GM13977 (cell line): ENCODE measurements around the gene MYRIP.

Experiments used
- DNase-seq: peaks from one replicate; pipeline ENCODE4 v3.0.0; 2012; ENCODE audit warnings: low spot score
- in situ Hi-C: fragments of 300-500 bp; cut with MboI; formaldehyde crosslinking; loops from one replicate; pipeline ENCODE4 v1.12.0; 2022; ENCODE audit warnings: low sequenced_read_pairs, low pct_unique_long_range_greater_than_20kb, mixed read lengths, inconsistent platforms; ENCODE audit not compliant: unreplicated experiment
- TF ChIP-seq, protein P1 (sequence below): IDR thresholded peaks from 2 replicates; pipeline ENCODE4 v1.5.1; 2012; ENCODE audit warnings: mild to moderate bottlenecking, control low read depth; ENCODE audit not compliant: insufficient read depth; ENCODE audit errors: extremely low read depth, missing control alignments

The MYRIP gene

DNA sequence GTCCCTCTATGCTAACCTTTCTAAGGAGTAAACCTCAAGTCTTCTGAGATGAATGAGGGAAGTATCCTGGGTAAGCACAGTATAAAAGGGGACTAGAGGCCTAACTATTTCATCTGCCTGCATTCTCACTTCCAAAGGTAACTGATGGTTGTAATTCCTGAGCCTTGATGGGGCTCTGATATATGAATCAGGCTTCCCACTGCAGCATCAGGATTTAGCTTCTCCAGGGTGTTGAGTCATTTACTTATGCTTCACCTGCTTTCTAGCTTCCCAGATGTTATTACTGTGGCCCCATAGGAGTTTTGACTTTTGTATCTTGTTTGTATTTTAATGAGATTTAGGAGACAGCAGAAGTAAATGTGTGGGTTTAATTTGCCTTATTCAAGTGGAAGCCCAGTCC, 292.8 kb downstream of the MYRIP start:
- no peak for DNase-seq
- TF ChIP-seq, protein P1, sequence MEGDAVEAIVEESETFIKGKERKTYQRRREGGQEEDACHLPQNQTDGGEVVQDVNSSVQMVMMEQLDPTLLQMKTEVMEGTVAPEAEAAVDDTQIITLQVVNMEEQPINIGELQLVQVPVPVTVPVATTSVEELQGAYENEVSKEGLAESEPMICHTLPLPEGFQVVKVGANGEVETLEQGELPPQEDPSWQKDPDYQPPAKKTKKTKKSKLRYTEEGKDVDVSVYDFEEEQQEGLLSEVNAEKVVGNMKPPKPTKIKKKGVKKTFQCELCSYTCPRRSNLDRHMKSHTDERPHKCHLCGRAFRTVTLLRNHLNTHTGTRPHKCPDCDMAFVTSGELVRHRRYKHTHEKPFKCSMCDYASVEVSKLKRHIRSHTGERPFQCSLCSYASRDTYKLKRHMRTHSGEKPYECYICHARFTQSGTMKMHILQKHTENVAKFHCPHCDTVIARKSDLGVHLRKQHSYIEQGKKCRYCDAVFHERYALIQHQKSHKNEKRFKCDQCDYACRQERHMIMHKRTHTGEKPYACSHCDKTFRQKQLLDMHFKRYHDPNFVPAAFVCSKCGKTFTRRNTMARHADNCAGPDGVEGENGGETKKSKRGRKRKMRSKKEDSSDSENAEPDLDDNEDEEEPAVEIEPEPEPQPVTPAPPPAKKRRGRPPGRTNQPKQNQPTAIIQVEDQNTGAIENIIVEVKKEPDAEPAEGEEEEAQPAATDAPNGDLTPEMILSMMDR = no peak
- in situ Hi-C loops = no loop called here

DNA sequence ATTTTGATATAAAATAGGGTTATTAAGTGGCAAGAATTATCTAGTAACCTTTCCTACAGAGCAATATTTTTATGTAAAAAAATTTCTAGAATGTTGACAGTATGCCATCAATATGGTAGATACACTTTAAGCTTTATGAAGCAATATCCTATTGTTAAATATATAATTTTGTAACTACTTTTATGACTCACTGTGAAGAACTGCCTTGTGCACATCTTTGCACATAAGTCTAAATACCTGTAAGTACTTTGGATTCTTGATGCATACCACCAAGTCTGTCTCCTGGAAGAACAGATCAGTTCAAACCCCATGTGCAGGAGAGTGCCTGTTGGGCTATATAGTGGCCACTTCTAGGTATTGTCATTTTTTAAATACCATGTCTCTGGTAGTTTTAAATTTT, 294.4 kb downstream of the MYRIP start:
- in situ Hi-C loops = no loop called here
- TF ChIP-seq, protein P1 = no peak
- DNase-seq = no peak

DNA sequence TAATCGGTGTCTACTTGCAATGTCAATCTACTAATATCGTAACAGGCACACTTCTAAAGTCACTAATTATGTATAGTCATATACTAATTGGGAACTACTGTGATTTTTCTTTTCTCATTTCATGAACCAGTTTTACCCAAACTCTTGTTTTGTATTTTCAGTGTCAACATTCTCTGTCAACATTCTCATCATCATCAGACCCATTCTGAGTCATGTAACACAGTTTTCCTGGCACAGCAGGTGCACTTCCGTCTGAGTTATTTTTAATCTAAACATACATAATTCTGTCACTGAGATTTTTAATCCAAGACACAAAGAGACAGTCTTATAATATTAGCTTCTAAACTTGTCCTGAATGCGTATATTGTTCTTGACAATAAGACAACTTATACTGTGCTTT, 295.0 kb downstream of the MYRIP start:
- in situ Hi-C loops = no loop called here
- TF ChIP-seq, protein P1 = no peak
- DNase-seq = no peak

DNA sequence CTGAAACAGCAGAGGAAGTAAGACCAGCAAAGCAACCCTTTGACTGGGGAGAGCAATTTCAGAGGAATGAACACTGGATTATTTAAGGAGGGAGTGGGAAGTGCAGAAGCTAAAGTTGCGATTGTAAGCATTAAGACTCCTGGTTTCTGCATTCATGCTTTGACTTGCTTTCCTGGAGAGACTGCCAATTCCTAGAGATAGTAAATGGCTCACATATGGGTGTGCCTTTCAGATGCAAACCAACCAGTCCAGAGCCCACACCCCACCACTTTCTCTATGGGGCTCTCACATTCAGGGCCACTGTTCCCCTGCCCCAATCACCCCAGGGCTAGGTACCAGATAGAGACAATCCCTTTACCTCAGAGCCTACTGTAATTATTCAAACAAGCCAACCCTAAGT, 299.2 kb downstream of the MYRIP start:
- in situ Hi-C loops = no loop called here
- no peak for DNase-seq
- TF ChIP-seq, protein P1 = no peak

DNA sequence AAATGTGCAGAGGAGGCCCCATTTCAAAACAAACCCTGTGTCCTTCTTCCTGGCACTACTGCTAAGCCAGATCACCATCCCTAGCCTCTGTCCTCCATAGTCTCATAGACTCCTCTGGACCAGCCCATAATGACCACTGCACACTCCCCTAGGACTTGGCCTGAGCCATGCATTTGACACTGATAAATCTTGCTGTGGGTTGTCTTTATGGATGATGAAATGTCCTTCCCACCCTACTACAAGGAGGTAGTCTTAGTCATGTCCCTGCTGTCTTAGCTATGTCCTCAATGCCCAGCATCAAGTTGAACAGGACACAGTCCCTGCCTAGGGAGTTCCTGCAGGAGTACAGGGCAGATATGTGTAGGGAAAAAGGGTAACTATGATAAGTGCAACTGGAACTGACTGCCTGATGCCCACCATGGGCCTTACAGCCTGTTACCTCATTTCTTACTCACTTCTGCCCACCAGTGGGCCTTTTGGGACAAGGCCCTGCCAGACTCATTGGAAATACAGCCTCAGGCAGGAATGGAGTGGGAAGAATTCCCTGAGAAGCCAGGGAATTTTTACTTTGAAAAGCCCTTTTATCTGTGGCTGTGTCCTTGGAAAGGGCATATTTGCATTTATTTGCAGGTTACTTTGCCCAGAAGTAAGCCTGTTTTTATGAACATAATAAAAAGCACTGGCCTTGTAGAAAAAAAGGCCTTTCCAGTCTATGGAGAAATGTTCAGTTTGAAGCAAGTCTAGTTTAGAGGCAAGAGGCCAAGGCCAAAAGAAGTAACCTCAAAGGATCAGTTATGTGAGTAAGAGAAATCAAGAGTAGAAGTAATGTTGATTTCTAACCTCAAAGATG, 300.5 kb downstream of the MYRIP start:
- in situ Hi-C loops = no loop called here
- DNase-seq = no peak
- TF ChIP-seq, protein P1 = no peak

DNA sequence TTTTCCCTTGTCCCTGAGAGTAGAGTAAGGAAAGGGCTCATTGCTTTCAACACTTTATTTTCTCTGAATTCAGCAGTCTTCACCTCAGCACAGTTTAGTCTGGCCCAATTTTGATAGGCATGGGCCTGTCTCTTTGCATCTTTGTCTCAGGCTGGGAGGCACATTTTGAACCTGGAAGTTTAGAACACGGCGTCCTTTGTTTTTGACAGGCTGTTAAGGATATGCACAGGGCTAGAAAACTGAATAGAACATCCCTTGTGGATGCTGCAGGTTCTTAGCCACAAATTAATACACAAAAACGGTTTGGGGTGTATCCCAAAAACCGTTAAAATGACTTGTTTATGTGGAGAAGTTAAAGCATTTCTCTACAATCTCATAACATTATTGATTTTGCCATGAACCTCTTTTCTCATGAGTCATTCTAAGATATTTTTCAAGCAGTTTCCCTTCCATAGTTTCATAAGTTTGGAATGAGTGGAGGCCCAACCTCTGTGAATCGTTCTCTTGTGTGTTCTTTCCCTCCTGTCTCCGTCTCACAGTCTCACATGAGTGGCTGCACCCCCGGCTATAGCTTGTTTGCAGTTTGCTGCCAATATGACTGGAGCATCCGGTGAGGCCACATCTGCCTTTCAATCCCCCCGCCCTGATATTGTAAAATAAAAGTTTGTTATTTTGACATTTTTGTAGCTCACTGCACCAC, 307.2 kb downstream of the MYRIP start:
- in situ Hi-C loops = no loop called here
- TF ChIP-seq, protein P1 = no peak
- DNase-seq = no peak
